Spleen (tissue), 11 donors: ENCODE data around the gene PPIL4. TPM values are rescaled to one million over a fixed set of nuclear protein-coding genes. Genes with fewer than 3 reads are reported as not detected.

Source experiments
- DNase-seq: peaks from one replicate; pipeline ENCODE4 v3.0.0-alpha.2; 2020
- H3K27ac ChIP-seq, 8 donors: fragments of 200-600 bp; sonication (generic) in 7 of 8; 1 replicate in 4 of 8; 2 replicates in 4 of 8; pipeline versions ENCODE4 v1.5.0 to v1.8.0; 2016 to 2021; ENCODE audit warnings: inconsistent platforms in 4 of 8, mild to moderate bottlenecking in 4 of 8, moderate library complexity in 1 of 8
- H3K27me3 ChIP-seq, 7 donors: fragments of 200-600 bp; sonication (generic) in 6 of 7; replicated peaks in 1 of 7; 1 replicate in 4 of 7; 2 replicates in 3 of 7; pipeline versions ENCODE4 v1.5.0 to v1.8.0; 2016 to 2021; ENCODE audit warnings: inconsistent platforms in 3 of 7, mild to moderate bottlenecking in 1 of 7
- H3K36me3 ChIP-seq, 6 donors: fragments of 200-600 bp; sonication (generic) in 5 of 6; 1 replicate in 4 of 6; 2 replicates in 2 of 6; pipeline versions ENCODE4 v1.5.0 to v1.8.0; 2016 to 2021; ENCODE audit warnings: inconsistent platforms in 2 of 6
- H3K4me1 ChIP-seq, 6 donors: fragments of 200-600 bp; sonication (generic) in 5 of 6; 1 replicate in 3 of 6; 2 replicates in 3 of 6; pipeline versions ENCODE4 v1.5.0 to v1.8.0; 2016 to 2021; ENCODE audit warnings: inconsistent platforms in 3 of 6
- H3K4me3 ChIP-seq, 8 donors: fragments of 200-600 bp; sonication (generic) in 7 of 8; 1 replicate in 4 of 8; 2 replicates in 4 of 8; pipeline versions ENCODE4 v1.5.0 to v1.8.0; 2016 to 2021; ENCODE audit warnings: inconsistent platforms in 4 of 8, mild to moderate bottlenecking in 4 of 8, moderate library complexity in 2 of 8
- H3K9me3 ChIP-seq, 8 donors: fragments of 200-600 bp; sonication (generic) in 7 of 8; 1 replicate in 4 of 8; 2 replicates in 4 of 8; pipeline versions ENCODE4 v1.5.0 to v1.8.0; 2016 to 2021; ENCODE audit warnings: inconsistent platforms in 4 of 8
- CTCF ChIP-seq, 11 experiments: fragments of 200-600 bp in 7 of 11; fragments of 450-650 bp in 4 of 11; sonication (generic) in 4 of 11; IDR thresholded peaks in 8 of 11; conservative IDR thresholded peaks in 3 of 11; 1 replicate in 7 of 11; 2 replicates in 4 of 11; pipeline versions ENCODE4 v1.4.0 to v1.8.0; 2016 to 2021; ENCODE audit warnings: antibody characterized with exemption in 11 of 11, inconsistent platforms in 4 of 11, mild to moderate bottlenecking in 1 of 11
- POLR2A ChIP-seq, 3 donors: fragments of 450-650 bp; IDR thresholded peaks; one replicate each; pipeline ENCODE4 v1.5.1; 2017; ENCODE audit warnings: antibody characterized with exemption in 3 of 3, mild to moderate bottlenecking in 1 of 3
- POLR2AphosphoS5 ChIP-seq, 3 donors: sonication (generic); formaldehyde crosslinking; IDR thresholded peaks; one replicate each; pipeline ENCODE4 v1.5.1; 2017; ENCODE audit warnings: antibody characterized with exemption in 3 of 3
- WGBS, 5 donors: extraction: QIAGEN DNeasy Blood & Tissue Kit in 3 of 5; methylation state at CpG; one replicate each; pipeline versions ENCODE4 v1.1.5 to v1.1.7; 2013 to 2018; 5-methylcytosine and 5-hydroxymethylcytosine counted together
- intact Hi-C: fragments of 100-400 bp; cut with DNase I; formaldehyde crosslinking; loops from one replicate; pipeline ENCODE4 v1.15.0; 2023; ENCODE audit warnings: low total_unique reads
- polyA plus RNA-seq, 3 donors: library from polyadenylated mRNA; stranded (reverse); fragments of 200-250 nt; gene quantifications; one replicate each; pipeline ENCODE4 v1.2.1, GENCODE V29; 2013
- total RNA-seq, 7 donors: library from RNA; depleted of rRNA in 3 of 7; stranded (reverse); fragments of >200 nt in 3 of 7; fragmentation: NEBNext Ultra II Directional in 4 of 7; extraction: Animal tissue kit (Norgen Biotek cat#: 25700) in 4 of 7; gene quantifications; one replicate each; pipeline versions ENCODE4 v1.1.0 to v1.2.1, GENCODE V29; 2016 to 2021
- donor health status: healthy with polysubstance abuse.
- donor health status: DM: no; HTN: no; CAD: no; lungs with moderate emphysema.
- donor health status: DM: no; HTN: no; CAD: no.
- donor health status: Bipolar disorder and iron deficiency.
- donor health status: healthy.
- donor health status: DM: no; HTN: no; CAD: no.
- donor health status: DM: yes; HTN: yes; CAD: no.

PPIL4 gene
- total and polyA plus RNA-seq, 10 donors = 14.7 to 36.8 (median 26.4) TPM

DNA sequence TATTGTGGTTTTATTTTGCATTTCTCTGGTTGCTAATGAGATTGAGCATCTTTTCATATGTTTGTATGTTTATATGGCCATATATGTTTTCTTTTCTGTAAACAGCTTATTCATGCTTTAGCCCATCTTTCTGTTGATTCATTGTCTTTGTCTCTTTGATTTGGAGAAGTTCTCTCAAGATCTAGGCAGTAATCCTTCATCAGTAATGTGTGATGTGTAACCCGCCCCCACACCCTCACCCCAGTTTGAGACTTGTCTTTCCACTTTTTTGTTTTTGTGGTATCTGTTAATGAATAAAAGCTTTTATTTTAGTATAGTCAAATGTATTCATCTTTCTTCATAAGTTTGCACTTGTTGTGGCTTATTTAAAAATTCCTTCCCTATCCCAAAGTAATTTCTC is 87.0 kb downstream of the PPIL4 start:
- WGBS, 5 donors = 75 to 96% (median 85%) methylated on average over 1 of the region's 1 CpG
- no peak overlapping the region for H3K27ac ChIP-seq
- no peak for DNase-seq

DNA sequence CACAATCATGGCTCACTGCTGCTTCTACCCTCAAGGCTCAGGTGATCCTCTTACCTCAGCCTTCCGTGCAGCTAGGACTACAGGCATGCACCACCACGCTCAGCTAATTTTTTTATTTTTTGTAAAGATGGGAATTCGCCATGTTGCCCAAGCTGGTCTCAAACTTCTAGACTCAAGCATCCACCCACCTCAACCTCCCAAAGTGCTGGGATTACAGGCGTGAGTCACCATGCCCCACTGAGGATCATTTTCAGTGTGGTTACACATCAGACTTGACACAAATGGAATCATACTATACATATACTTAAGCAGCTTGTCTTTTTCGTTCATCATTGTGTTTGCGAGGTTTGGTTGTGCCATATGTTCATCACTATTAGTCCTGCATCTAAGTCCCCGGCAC is 87.6 kb downstream of the PPIL4 start:
- WGBS, 5 donors = 94 to 97% (median 96%) methylated on average over 7 of the region's 7 CpGs
- H3K27me3 ChIP-seq = no peaks in the 10 kb centered on the region
- intact Hi-C loops = no loop called here
- peaks cover 0 to 98% (median 28%) of the 10 kb centered on the region in 6 donors for H3K36me3 ChIP-seq
- no peak overlapping the region for H3K27ac ChIP-seq
- no peak for TF ChIP-seq POLR2AphosphoS5 (IDR thresholded peaks at IDR 0.05)
- TF ChIP-seq POLR2A (IDR thresholded peaks at IDR 0.05) = no peak
- no peak for TF ChIP-seq CTCF (IDR thresholded peaks at IDR 0.05 in 8 of 11, conservative IDR thresholded peaks at IDR 0.05 in 3 of 11)
- DNase-seq = peak; percentile 21
- H3K9me3 ChIP-seq = no peaks in the 10 kb centered on the region
- peaks cover 10 to 27% (median 22%) of the 10 kb centered on the region in 6 donors for H3K4me1 ChIP-seq
- no peak overlapping the region for H3K4me3 ChIP-seq

More for the DNA sequence above, 87.0 kb downstream of the PPIL4 start:
- Histone ChIP-seq H3K4me3 (no peak overlapping the region), H3K36me3 (peaks cover 0 to 98% (median 28%) of the 10 kb centered on the region in 6 donors), H3K9me3 (no peaks in the 10 kb centered on the region), H3K27me3 (no peaks in the 10 kb centered on the region), H3K4me1 (peaks cover 10 to 22% (median 17%) of the 10 kb centered on the region in 6 donors)
- intact Hi-C loops = no loop called here
- TF ChIP-seq CTCF (IDR thresholded peaks at IDR 0.05 in 8 of 11, conservative IDR thresholded peaks at IDR 0.05 in 3 of 11) (no peak), POLR2AphosphoS5 (IDR thresholded peaks at IDR 0.05) (no peak), POLR2A (IDR thresholded peaks at IDR 0.05) (no peak)

GRCh38 chr6:149457316-149457884 is 88.4 kb downstream of the PPIL4 start:
- Histone ChIP-seq H3K27ac (peak overlapping the region in 1 of 8 donors; percentile 21), H3K9me3 (no peaks in the 10 kb centered on the region), H3K4me1 (peaks cover 10 to 32% (median 22%) of the 10 kb centered on the region in 6 donors), H3K36me3 (peaks cover 0 to 96% (median 29%) of the 10 kb centered on the region in 6 donors), H3K4me3 (no peak overlapping the region), H3K27me3 (no peaks in the 10 kb centered on the region)
- peak; percentile 25 for DNase-seq
- WGBS, 5 donors = 63 to 78% (median 75%) methylated on average over 7 of the region's 7 CpGs
- no peak for TF ChIP-seq POLR2AphosphoS5 (IDR thresholded peaks at IDR 0.05)
- no peak for TF ChIP-seq CTCF (IDR thresholded peaks at IDR 0.05 in 8 of 11, conservative IDR thresholded peaks at IDR 0.05 in 3 of 11)
- TF ChIP-seq POLR2A (IDR thresholded peaks at IDR 0.05) = no peak
- intact Hi-C loops = no loop called here

DNA sequence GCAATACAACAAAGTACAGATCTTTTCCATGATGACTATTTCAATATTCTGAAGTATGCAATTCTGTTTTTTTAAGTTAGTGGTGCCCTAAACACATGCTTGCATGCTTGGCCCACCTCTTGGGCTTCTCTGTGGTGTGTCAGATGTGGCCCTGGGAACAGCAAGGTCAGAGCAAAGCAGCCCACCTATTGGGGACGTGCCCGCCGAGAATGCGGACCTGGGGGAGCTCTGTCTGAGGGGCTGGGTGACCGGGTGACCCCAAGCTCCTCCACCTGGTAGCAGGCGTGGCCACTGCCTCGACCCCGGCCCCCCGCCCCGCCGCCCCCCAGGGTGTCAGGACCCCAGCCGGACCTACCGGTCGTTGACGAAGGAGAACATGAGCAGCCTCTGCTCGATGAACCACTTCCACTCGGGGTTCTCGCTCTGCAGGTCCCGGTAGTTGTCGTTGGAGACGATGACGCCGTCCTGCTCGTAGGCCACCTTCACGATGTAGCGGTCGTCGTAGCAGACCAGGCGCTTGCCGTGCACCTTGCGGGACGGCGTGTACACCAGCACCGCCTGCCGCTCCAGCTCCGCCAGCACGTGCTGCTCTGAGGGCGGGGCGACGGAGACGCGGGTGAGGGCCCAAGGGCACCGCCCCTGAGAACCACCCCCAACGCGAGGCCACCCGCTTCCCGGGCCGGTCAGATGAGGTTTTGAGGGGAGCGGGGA is 89.4 kb downstream of the PPIL4 start:
- Histone ChIP-seq H3K9me3 (no peaks in the 10 kb centered on the region), H3K27me3 (peaks cover 0 to 4% (median under 1%) of the 10 kb centered on the region in 7 donors), H3K36me3 (peaks cover 0 to 96% (median 33%) of the 10 kb centered on the region in 6 donors), H3K4me3 (no peak overlapping the region), H3K4me1 (peaks cover 15 to 40% (median 24%) of the 10 kb centered on the region in 6 donors), H3K27ac (no peak overlapping the region)
- WGBS, 5 donors = 95 to 98% (median 96%) methylated on average over 25 to 49 of the region's 49 CpGs
- DNase-seq = peak; percentile 74
- TF ChIP-seq CTCF (IDR thresholded peaks at IDR 0.05 in 8 of 11, conservative IDR thresholded peaks at IDR 0.05 in 3 of 11) = no peak
- TF ChIP-seq POLR2AphosphoS5 (IDR thresholded peaks at IDR 0.05) = peak in 2 of 3 donors; percentile 19 to 51
- TF ChIP-seq POLR2A (IDR thresholded peaks at IDR 0.05) = no peak
- intact Hi-C loops = no loop called here
